Activated CD4-positive, alpha-beta T cell treated with anti-CD3 and anti-CD28 coated beads, Interleukin-2, amount 10 ng/mL, durations not matched to agents 7 days and 5 days (primary cell): ENCODE measurements around the gene ANKRD13A. TPM values are rescaled to one million over a fixed set of nuclear protein-coding genes. Genes with fewer than 3 reads are reported as not detected.
A peak's percentile ranks its signal among the peaks of the same experiment; 100 is the strongest.

Experiments
- CTCF ChIA-PET: fragments of 350-600 bp; sonication (Branson Sonifier 250); formaldehyde crosslinking; loops from one replicate; lab custom pipeline; 2021; ENCODE audit warnings: antibody characterized with exemption; lab: Charles Lee
- POLR2A ChIA-PET: fragments of 350-600 bp; sonication (Branson Sonifier 250); formaldehyde crosslinking; loops from one replicate; lab custom pipeline; 2021; ENCODE audit warnings: antibody characterized with exemption; lab: Charles Lee
- DNase-seq: peaks from one replicate; pipeline ENCODE4 v3.0.0-alpha.2; 2020
- H3K27ac Mint-ChIP-seq: one replicate; pipeline ENCODE4 v1.8.0; 2021; ENCODE audit warnings: mild to moderate bottlenecking, moderate library complexity, mixed read lengths
- H3K27me3 Mint-ChIP-seq: one replicate; pipeline ENCODE4 v1.8.0; 2021; ENCODE audit warnings: mixed read lengths
- H3K36me3 Mint-ChIP-seq: one replicate; pipeline ENCODE4 v1.8.0; 2021; ENCODE audit warnings: low read depth, mixed read lengths
- H3K4me1 Mint-ChIP-seq: one replicate; pipeline ENCODE4 v1.8.0; 2021; ENCODE audit warnings: mixed read lengths
- H3K4me3 Mint-ChIP-seq: one replicate; pipeline ENCODE4 v1.8.0; 2021; ENCODE audit warnings: mild to moderate bottlenecking, moderate library complexity, mixed read lengths
- H3K9me3 Mint-ChIP-seq: one replicate; pipeline ENCODE4 v1.8.0; 2021; ENCODE audit warnings: mixed read lengths
- total RNA-seq, 2 experiments: library from RNA; stranded (reverse); gene quantifications; one replicate each; pipeline ENCODE4 v1.2.3, GENCODE V29; 2021

Gene ANKRD13A
- total RNA-seq, 2 experiments from 2014 or later, result 82.5 to 88.2 TPM

GRCh38 chr12:110015132-110015531 lies 15.9 kb downstream of the ANKRD13A start:
- POLR2A ChIA-PET, result interaction anchor here (1.1 kb wide), 1 partner anchor 11 kb away, joined by 4 read pairs; no protein-coding TSS in a partner anchor
- Mint-ChIP-seq H3K36me3 (peaks cover 59% of the 10 kb centered on the region), H3K27me3 (no peaks in the 10 kb centered on the region), H3K9me3 (no peaks in the 10 kb centered on the region), H3K27ac (peak overlapping the region; percentile 86), H3K4me1 (peaks cover 46% of the 10 kb centered on the region), H3K4me3 (peak overlapping the region; percentile 65)
- DNase-seq, result peak; percentile 33
- CTCF ChIA-PET, result interaction anchor here (1.0 to 1.1 kb wide), 2 partner anchors 9 to 16 kb away, joined by 3 to 6 read pairs; partner anchors contain the start of gene ANKRD13A

DNA sequence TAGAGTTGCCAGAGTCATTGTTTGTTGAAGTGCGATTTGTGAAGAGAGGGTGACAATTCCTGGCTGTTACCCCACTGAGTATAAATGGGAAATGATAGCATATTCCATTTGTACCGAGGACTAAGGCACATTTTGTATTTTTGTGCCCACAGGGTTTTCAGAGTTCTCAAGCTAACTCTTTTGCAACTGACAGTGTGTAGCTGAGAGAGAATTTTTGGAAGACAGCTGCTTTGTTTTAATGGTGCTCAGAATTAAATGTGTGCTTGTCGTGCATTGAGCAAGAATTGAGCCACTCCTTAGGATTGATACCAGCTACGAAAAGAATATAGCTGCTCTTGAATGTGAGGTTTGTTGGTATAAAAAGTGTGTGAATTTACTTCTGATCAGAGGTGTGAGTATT lies 21.7 kb downstream of the ANKRD13A start:
- Mint-ChIP-seq H3K4me3 (no peak overlapping the region), H3K9me3 (no peaks in the 10 kb centered on the region), H3K4me1 (peaks cover 24% of the 10 kb centered on the region), H3K27me3 (no peaks in the 10 kb centered on the region), H3K36me3 (peaks cover 69% of the 10 kb centered on the region), H3K27ac (no peak overlapping the region)
- POLR2A ChIA-PET, result interaction anchor here (0.5 kb wide), 1 partner anchor 76 kb away, joined by 3 read pairs; no protein-coding TSS in a partner anchor
- CTCF ChIA-PET, result interaction anchor here (1.1 to 2.9 kb wide), 4 partner anchors 10 to 28 kb away, joined by 3 to 8 read pairs (median 6); partner anchors contain the start of gene ANKRD13A
- DNase-seq, result no peak

DNA sequence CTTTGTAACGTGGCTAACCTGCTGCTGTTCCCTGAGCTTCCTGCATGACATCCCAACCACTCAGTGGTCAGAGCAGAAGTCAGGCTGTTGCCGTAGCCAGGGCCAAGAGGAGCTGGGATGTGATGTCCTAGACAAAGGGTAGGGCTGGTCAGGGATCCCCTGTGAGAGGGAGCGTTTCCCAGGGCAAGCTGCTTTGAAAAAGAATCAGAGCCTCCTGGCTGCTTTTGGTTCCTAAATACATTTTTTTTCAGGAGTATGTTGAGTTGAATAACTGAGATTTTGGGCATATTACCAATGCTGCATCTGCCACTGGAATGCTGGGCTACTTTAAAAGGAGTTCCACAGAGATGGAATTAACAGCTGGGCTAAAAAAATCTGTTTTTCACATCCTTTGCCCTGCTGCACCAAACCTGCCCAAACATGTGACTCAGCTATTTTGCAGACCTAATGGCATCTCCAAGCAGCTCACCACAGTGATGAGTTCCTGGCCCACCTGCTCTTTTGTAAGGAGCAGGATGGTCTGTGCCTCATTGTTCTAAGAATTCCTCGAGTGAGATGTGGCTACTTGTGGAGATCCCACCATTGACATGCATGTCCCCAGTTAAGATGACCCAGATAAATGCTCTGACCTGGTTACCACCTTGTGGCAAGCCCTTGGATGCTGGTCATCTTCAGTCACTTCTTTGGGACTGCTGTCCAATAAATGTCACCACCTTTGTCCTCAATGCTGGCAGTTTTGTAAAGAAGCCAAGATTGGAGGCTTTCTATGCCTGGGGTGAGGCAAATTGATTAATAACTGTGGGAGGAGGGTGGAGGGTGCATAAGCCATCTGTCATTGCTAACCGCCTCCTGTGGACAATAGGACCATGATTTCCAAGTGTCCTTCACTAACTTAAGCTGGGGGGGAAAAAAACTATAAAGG lies 24.1 kb downstream of the ANKRD13A start:
- no peaks in the 10 kb centered on the region for H3K27me3 Mint-ChIP-seq
- ChIA-PET POLR2A (interaction anchor here (1.1 kb wide), 1 partner anchor 58 kb away, joined by 4 read pairs; no protein-coding TSS in a partner anchor), CTCF (interaction anchor here (0.7 to 2.9 kb wide), 8 partner anchors 9 to 427 kb away, joined by 3 to 8 read pairs (median 4); partner anchors contain the start of gene ARPC3)
- no peaks in the 10 kb centered on the region for H3K9me3 Mint-ChIP-seq
- no peak for DNase-seq
- H3K4me1 Mint-ChIP-seq, result peaks cover 20% of the 10 kb centered on the region
- peak overlapping the region; percentile 3 for H3K27ac Mint-ChIP-seq
- H3K36me3 Mint-ChIP-seq, result peaks cover 71% of the 10 kb centered on the region
- H3K4me3 Mint-ChIP-seq, result no peak overlapping the region

DNA sequence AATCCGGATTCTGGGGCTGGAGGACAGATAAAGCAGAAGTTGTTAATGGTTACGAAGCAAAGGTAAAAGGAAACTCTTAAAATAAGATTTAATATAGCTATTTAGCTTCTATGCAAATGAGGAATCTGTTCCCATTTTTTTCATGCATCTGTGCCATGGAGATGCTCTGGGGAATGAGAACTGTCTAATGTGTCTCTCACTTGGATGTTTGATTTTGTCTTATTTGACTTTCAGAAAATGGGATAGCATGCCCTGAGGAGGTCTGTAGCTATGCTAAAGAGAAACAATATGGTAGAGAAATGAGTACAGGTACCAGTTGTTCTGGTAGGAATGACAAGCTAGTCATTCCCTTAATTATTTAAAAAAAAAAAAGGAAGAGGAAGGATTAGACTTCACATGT lies 24.8 kb downstream of the ANKRD13A start:
- H3K4me1 Mint-ChIP-seq, result peaks cover 20% of the 10 kb centered on the region
- H3K4me3 Mint-ChIP-seq, result no peak overlapping the region
- no peaks in the 10 kb centered on the region for H3K27me3 Mint-ChIP-seq
- ChIA-PET POLR2A (no interaction called here), CTCF (interaction anchor here (1.0 to 2.9 kb wide), 10 partner anchors 8 to 308 kb away, joined by 3 to 8 read pairs (median 4); no protein-coding TSS in a partner anchor)
- DNase-seq, result no peak
- H3K36me3 Mint-ChIP-seq, result peaks cover 69% of the 10 kb centered on the region
- no peaks in the 10 kb centered on the region for H3K9me3 Mint-ChIP-seq
- H3K27ac Mint-ChIP-seq, result peak overlapping the region; percentile 3

GRCh38 chr12:110028323-110028722 lies 29.1 kb downstream of the ANKRD13A start:
- no peaks in the 10 kb centered on the region for H3K27me3 Mint-ChIP-seq
- peaks cover 58% of the 10 kb centered on the region for H3K36me3 Mint-ChIP-seq
- peaks cover 15% of the 10 kb centered on the region for H3K4me1 Mint-ChIP-seq
- CTCF ChIA-PET, result interaction anchor here (0.6 to 1.2 kb wide), 3 partner anchors 8 to 41 kb away, joined by 3 to 6 read pairs (median 5); partner anchors contain the start of gene ANKRD13A
- no peaks in the 10 kb centered on the region for H3K9me3 Mint-ChIP-seq
- POLR2A ChIA-PET, result interaction anchor here (0.5 kb wide), 1 partner anchor 35 kb away, joined by 3 read pairs; no protein-coding TSS in a partner anchor
- no peak for DNase-seq
- no peak overlapping the region for H3K4me3 Mint-ChIP-seq
- H3K27ac Mint-ChIP-seq, result no peak overlapping the region

- Mint-ChIP-seq H3K36me3 (peaks cover 57% of the 10 kb centered on the region), H3K9me3 (no peaks in the 10 kb centered on the region), H3K27ac (no peak overlapping the region), H3K4me1 (peaks cover 6% of the 10 kb centered on the region), H3K27me3 (no peaks in the 10 kb centered on the region), H3K4me3 (no peak overlapping the region)
- POLR2A ChIA-PET, result no interaction called here
- no peak for DNase-seq
- CTCF ChIA-PET, result interaction anchor here (0.6 to 1.2 kb wide), 3 partner anchors 9 to 30 kb away, joined by 3 to 6 read pairs (median 3); partner anchors contain the start of gene ANKRD13A
These were observed 30.1 kb downstream of the ANKRD13A start for GRCh38 chr12:110029290-110029815.

DNA sequence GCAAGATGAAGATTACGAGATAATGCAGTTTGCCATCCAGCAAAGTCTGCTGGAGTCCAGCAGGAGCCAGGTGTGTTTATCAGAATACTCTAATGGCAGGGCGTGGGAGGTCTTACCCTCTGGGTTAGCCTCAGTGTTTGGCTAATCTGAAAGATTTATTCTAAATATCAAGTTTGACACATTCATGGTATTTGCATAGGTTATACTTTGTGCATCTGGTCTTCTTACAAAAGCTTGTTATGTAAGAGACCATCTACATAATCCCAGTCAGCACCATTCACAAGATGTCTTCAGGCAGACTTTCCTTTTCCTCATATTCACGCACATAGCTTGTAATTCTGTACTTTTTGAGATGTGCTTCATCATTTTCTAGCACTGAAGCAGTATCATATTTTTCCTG lies 34.7 kb downstream of the ANKRD13A start:
- no peak overlapping the region for H3K4me3 Mint-ChIP-seq
- H3K36me3 Mint-ChIP-seq, result peaks cover 62% of the 10 kb centered on the region
- H3K4me1 Mint-ChIP-seq, result peaks cover 13% of the 10 kb centered on the region
- no peaks in the 10 kb centered on the region for H3K27me3 Mint-ChIP-seq
- no peak for DNase-seq
- CTCF ChIA-PET, result interaction anchor here (0.8 to 2.0 kb wide), 3 partner anchors 11 to 397 kb away, joined by 4 to 8 read pairs (median 4); no protein-coding TSS in a partner anchor
- H3K27ac Mint-ChIP-seq, result no peak overlapping the region
- POLR2A ChIA-PET, result no interaction called here
- H3K9me3 Mint-ChIP-seq, result no peaks in the 10 kb centered on the region

DNA sequence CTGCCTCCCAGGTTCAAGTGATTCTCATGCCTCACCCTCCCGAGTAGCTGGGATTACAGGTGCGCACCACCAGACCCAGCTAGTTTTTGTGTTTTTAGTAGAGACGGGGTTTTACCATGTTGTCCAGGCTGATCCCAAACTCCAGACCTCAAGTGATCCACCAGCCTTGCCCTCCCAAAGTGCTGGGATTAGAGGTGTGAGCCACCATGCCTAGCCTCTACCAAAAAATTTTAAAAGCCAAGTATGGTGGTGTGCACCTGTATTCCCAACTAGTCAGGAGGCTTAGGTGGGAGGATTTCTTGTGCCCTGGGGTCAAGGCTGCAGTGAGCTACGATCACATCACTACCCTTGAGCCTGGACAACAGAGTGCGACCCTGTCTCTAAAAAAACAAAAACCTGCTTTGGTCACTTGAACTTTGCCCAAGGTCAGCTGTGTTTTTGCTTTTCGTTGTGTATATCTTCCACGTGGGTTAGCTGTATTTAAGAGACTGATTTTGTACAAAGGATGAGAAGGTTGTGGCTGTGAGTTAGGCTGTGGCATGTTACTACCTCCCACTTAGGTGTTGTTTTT lies 36.4 kb downstream of the ANKRD13A start:
- ChIA-PET POLR2A (no interaction called here), CTCF (no interaction called here)
- H3K4me1 Mint-ChIP-seq, result peaks cover 30% of the 10 kb centered on the region
- peaks cover 65% of the 10 kb centered on the region for H3K36me3 Mint-ChIP-seq
- no peak for DNase-seq
- H3K9me3 Mint-ChIP-seq, result no peaks in the 10 kb centered on the region
- H3K27me3 Mint-ChIP-seq, result no peaks in the 10 kb centered on the region
- H3K4me3 Mint-ChIP-seq, result no peak overlapping the region
- H3K27ac Mint-ChIP-seq, result no peak overlapping the region

- ChIA-PET CTCF (interaction anchor here (0.6 to 1.0 kb wide), 2 partner anchors 15 to 107 kb away, joined by 3 to 8 read pairs; no protein-coding TSS in a partner anchor), POLR2A (no interaction called here)
- peaks cover 76% of the 10 kb centered on the region for H3K36me3 Mint-ChIP-seq
- H3K27me3 Mint-ChIP-seq, result no peaks in the 10 kb centered on the region
- no peaks in the 10 kb centered on the region for H3K9me3 Mint-ChIP-seq
- H3K27ac Mint-ChIP-seq, result no peak overlapping the region
- H3K4me3 Mint-ChIP-seq, result no peak overlapping the region
- DNase-seq, result no peak
- H3K4me1 Mint-ChIP-seq, result peaks cover 45% of the 10 kb centered on the region
These were observed 38.1 kb downstream of the ANKRD13A start for GRCh38 chr12:110037315-110037714.

GRCh38 chr12:110038741-110039084 lies 39.5 kb downstream of the ANKRD13A start:
- Mint-ChIP-seq H3K36me3 (peaks cover 76% of the 10 kb centered on the region), H3K9me3 (no peaks in the 10 kb centered on the region), H3K27me3 (no peaks in the 10 kb centered on the region), H3K27ac (peak overlapping the region; percentile 93), H3K4me3 (no peak overlapping the region), H3K4me1 (peaks cover 55% of the 10 kb centered on the region)
- ChIA-PET CTCF (no interaction called here), POLR2A (no interaction called here)
- no peak for DNase-seq

GRCh38 chr12:110039085-110039807 lies 40.0 kb downstream of the ANKRD13A start:
- Mint-ChIP-seq H3K36me3 (peaks cover 73% of the 10 kb centered on the region), H3K27me3 (no peaks in the 10 kb centered on the region), H3K27ac (peak overlapping the region; percentile 93), H3K4me1 (peaks cover 57% of the 10 kb centered on the region), H3K9me3 (no peaks in the 10 kb centered on the region), H3K4me3 (peak overlapping the region; percentile 15)
- ChIA-PET CTCF (no interaction called here), POLR2A (no interaction called here)
- DNase-seq, result peak; percentile 47

GRCh38 chr12:110042264-110042663 lies 43.0 kb downstream of the ANKRD13A start:
- H3K4me3 Mint-ChIP-seq, result no peak overlapping the region
- ChIA-PET CTCF (interaction anchor here (0.6 to 1.0 kb wide), 3 partner anchors 14 to 178 kb away, joined by 3 to 4 read pairs (median 3); no protein-coding TSS in a partner anchor), POLR2A (no interaction called here)
- H3K4me1 Mint-ChIP-seq, result peaks cover 61% of the 10 kb centered on the region
- no peaks in the 10 kb centered on the region for H3K27me3 Mint-ChIP-seq
- peak overlapping the region; percentile 56 for H3K27ac Mint-ChIP-seq
- no peak for DNase-seq
- no peaks in the 10 kb centered on the region for H3K9me3 Mint-ChIP-seq
- peaks cover 54% of the 10 kb centered on the region for H3K36me3 Mint-ChIP-seq
